ENCODE data around the gene RPL37.

RPL37 gene

DNA sequence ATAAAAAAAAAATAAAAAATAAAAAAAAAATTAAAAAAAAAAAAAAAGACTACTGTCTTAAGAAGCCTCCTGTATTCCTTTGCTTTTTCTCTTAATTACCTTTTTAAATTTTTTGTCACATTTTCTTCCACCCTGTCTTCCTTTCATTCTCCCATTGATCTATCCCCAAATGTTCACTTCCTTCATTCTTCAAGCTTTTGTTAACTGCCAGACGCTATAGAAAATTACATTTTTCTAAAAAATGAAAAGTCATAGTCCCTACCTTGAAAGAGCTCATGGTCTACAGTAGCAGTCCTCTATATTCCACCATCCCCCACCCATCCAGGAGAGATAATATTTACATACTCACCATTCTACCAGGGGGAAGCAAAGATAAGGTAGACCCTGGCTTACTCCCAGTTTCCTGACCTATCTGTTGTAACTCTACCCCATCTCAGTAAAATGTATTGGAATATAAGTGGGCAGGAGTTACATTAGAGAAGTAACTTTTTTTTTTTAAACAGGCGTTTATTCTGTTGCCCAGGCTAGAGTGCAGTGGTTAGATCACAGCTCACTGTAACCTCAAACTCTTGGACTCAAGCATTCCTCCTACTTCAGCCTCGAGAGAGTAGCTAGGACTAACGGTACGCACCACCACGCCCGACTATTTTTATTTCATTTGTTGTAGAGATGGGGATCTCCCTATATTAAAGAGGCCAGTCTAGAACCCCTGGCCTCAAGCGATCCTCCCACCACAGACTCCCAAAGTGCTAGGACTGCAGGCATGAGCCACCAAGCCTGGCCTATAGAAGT is 33.1 kb downstream of the RPL37 start:
- no peak for TF ChIP-seq EZH2phosphoT487 (IDR thresholded peaks at IDR 0.05; ENCODE audit: borderline replicate concordance, low read length)
- TF ChIP-seq, protein P1, sequence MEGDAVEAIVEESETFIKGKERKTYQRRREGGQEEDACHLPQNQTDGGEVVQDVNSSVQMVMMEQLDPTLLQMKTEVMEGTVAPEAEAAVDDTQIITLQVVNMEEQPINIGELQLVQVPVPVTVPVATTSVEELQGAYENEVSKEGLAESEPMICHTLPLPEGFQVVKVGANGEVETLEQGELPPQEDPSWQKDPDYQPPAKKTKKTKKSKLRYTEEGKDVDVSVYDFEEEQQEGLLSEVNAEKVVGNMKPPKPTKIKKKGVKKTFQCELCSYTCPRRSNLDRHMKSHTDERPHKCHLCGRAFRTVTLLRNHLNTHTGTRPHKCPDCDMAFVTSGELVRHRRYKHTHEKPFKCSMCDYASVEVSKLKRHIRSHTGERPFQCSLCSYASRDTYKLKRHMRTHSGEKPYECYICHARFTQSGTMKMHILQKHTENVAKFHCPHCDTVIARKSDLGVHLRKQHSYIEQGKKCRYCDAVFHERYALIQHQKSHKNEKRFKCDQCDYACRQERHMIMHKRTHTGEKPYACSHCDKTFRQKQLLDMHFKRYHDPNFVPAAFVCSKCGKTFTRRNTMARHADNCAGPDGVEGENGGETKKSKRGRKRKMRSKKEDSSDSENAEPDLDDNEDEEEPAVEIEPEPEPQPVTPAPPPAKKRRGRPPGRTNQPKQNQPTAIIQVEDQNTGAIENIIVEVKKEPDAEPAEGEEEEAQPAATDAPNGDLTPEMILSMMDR (IDR thresholded peaks at IDR 0.05; ENCODE audit: low read depth, low read length, poor library complexity, severe bottlenecking), result no peak
- Histone ChIP-seq H3K9me3 (ENCODE audit: control insufficient read depth, insufficient read depth, low read length) (no peaks in the 10 kb centered on the region), H3K27me3 (ENCODE audit: control insufficient read depth, low read length) (no peaks in the 10 kb centered on the region), H3K27ac (ENCODE audit: low read depth, low read length) (no peak overlapping the region), H3K4me1 (ENCODE audit: control insufficient read depth, low read length) (peaks cover 11% of the 10 kb centered on the region), H3K4me2 (ENCODE audit: low read length) (no peak overlapping the region), H3K4me3 (ENCODE audit: low read length) (no peak overlapping the region), H4K20me1 (ENCODE audit: control insufficient read depth, insufficient read depth, low read depth, low read length) (no peaks in the 10 kb centered on the region; the same call in 1 of the 2 replicates), H3K36me3 (ENCODE audit: control insufficient read depth, low read length) (no peaks in the 10 kb centered on the region), H3K79me2 (ENCODE audit: control insufficient read depth, low read length) (peaks cover 16% of the 10 kb centered on the region), H3K9me2 (replicated peaks; ENCODE audit: control insufficient read depth, low read length) (no peaks in the 10 kb centered on the region), H3F3A (ENCODE audit: control insufficient read depth, insufficient read depth) (peaks cover 4% of the 10 kb centered on the region; the same call in 1 of the 2 replicates)

GRCh38 chr5:40799258-40799657 is 35.8 kb downstream of the RPL37 start:
- peaks cover 18% of the 10 kb centered on the region for H3K4me1 ChIP-seq (ENCODE audit: control insufficient read depth, low read length)
- peak overlapping the region; percentile 99 for H3K4me3 ChIP-seq (ENCODE audit: low read length)
- H3K79me2 ChIP-seq (ENCODE audit: control insufficient read depth, low read length), result peaks cover 43% of the 10 kb centered on the region
- no peak overlapping the region for H3K27ac ChIP-seq (ENCODE audit: low read depth, low read length)
- H3K9me3 ChIP-seq (ENCODE audit: control insufficient read depth, insufficient read depth, low read length), result no peaks in the 10 kb centered on the region
- peaks cover 14% of the 10 kb centered on the region for H3K36me3 ChIP-seq (ENCODE audit: control insufficient read depth, low read length)
- no peaks in the 10 kb centered on the region for H3K9me2 ChIP-seq (replicated peaks; ENCODE audit: control insufficient read depth, low read length)
- peak overlapping the region; percentile 83 for H3K4me2 ChIP-seq (ENCODE audit: low read length)
- H3F3A ChIP-seq (ENCODE audit: control insufficient read depth, insufficient read depth), result peaks cover 6% of the 10 kb centered on the region; the same call in 1 of the 2 replicates
- H3K27me3 ChIP-seq (ENCODE audit: control insufficient read depth, low read length), result no peaks in the 10 kb centered on the region
- TF ChIP-seq, protein P1 (IDR thresholded peaks at IDR 0.05; ENCODE audit: low read depth, low read length, poor library complexity, severe bottlenecking), result no peak
- TF ChIP-seq EZH2phosphoT487 (IDR thresholded peaks at IDR 0.05; ENCODE audit: borderline replicate concordance, low read length), result no peak
- H4K20me1 ChIP-seq (ENCODE audit: control insufficient read depth, insufficient read depth, low read depth, low read length), result peaks cover 8% of the 10 kb centered on the region; the same call in 1 of the 2 replicates

DNA sequence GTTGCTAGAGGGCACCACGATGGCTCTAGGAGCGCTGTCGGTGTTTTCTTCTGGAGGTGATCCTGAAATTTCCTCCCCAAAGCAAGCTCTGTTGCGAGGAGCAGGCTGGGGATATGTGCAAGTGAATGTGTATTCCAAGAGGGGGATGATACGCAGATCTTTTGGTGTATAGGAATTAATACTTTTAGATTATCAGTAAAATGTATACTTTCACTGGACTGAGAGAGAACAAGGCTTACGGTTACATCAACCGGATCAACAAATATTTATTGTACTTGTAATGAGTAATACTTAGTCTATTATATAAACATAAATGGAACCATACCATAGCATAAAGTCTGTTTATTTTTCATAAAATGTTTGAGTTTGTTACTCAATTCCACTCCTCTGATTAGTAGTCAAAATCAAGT is 36.2 kb downstream of the RPL37 start:
- Histone ChIP-seq H4K20me1 (ENCODE audit: control insufficient read depth, insufficient read depth, low read depth, low read length) (peaks cover 8% of the 10 kb centered on the region; the same call in 1 of the 2 replicates), H3K9me3 (ENCODE audit: control insufficient read depth, insufficient read depth, low read length) (no peaks in the 10 kb centered on the region), H3K36me3 (ENCODE audit: control insufficient read depth, low read length) (peaks cover 16% of the 10 kb centered on the region), H3K27ac (ENCODE audit: low read depth, low read length) (peak overlapping the region; percentile 42; the same call in 1 of the 2 replicates), H3F3A (ENCODE audit: control insufficient read depth, insufficient read depth) (peaks cover 6% of the 10 kb centered on the region; the same call in 1 of the 2 replicates), H3K4me3 (ENCODE audit: low read length) (peak overlapping the region; percentile 99), H3K4me2 (ENCODE audit: low read length) (peak overlapping the region; percentile 83), H3K4me1 (ENCODE audit: control insufficient read depth, low read length) (peaks cover 18% of the 10 kb centered on the region), H3K79me2 (ENCODE audit: control insufficient read depth, low read length) (peaks cover 47% of the 10 kb centered on the region), H3K9me2 (replicated peaks; ENCODE audit: control insufficient read depth, low read length) (no peaks in the 10 kb centered on the region), H3K27me3 (ENCODE audit: control insufficient read depth, low read length) (no peaks in the 10 kb centered on the region)
- TF ChIP-seq, protein P1 (IDR thresholded peaks at IDR 0.05; ENCODE audit: low read depth, low read length, poor library complexity, severe bottlenecking), result no peak
- TF ChIP-seq EZH2phosphoT487 (IDR thresholded peaks at IDR 0.05; ENCODE audit: borderline replicate concordance, low read length), result no peak

Data from DOHH2 (cell line).